ENCODE results near the gene ARID1A. TPM values are rescaled to one million over a fixed set of nuclear protein-coding genes. Genes with fewer than 3 reads are reported as not detected.
A peak's percentile ranks its signal among the peaks of the same experiment; 100 is the strongest.

Gene ARID1A
- total and polyA plus RNA-seq, 9 of the 15 experiments (the other 6 are each of a cell fraction or from before 2014, with no cell fraction given): 8.3 to 88.3 (median 22.5) TPM

- peak in 1 of 2 experiments; percentile 82; a peak in 1 of 4 replicates for TF ChIP-seq KDM4B (IDR thresholded peaks at IDR 0.05; ENCODE audit: borderline replicate concordance in 2 of 2, low read depth in 1 of 2)
- peak; percentile 61 for TF ChIP-seq HNRNPLL (IDR thresholded peaks at IDR 0.05; ENCODE audit: low read depth, low read length, poor library complexity, severe bottlenecking)
- TF ChIP-seq SP1 (CRISPR knock-in tag; IDR thresholded peaks at IDR 0.05): peak; percentile 69
- peak; percentile 50; the same call in 1 of the 2 replicates for TF ChIP-seq SRSF1 (IDR thresholded peaks at IDR 0.05; ENCODE audit: low read depth, low read length)
- TF ChIP-seq, protein P1, sequence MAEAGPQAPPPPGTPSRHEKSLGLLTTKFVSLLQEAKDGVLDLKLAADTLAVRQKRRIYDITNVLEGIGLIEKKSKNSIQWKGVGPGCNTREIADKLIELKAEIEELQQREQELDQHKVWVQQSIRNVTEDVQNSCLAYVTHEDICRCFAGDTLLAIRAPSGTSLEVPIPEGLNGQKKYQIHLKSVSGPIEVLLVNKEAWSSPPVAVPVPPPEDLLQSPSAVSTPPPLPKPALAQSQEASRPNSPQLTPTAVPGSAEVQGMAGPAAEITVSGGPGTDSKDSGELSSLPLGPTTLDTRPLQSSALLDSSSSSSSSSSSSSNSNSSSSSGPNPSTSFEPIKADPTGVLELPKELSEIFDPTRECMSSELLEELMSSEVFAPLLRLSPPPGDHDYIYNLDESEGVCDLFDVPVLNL (CRISPR knock-in tag; IDR thresholded peaks at IDR 0.05; ENCODE audit: low read depth): peak; percentile 27
- peak; percentile 89 for TF ChIP-seq PCBP1 (IDR thresholded peaks at IDR 0.05; ENCODE audit: low read depth, low read length, poor library complexity, severe bottlenecking)
- 0 out of 2 replicates have a peak, but pooled peaks have one; percentile 21 for TF ChIP-seq TCF7 (IDR thresholded peaks at IDR 0.05; ENCODE audit: borderline replicate concordance)
- TF ChIP-seq, protein P2, sequence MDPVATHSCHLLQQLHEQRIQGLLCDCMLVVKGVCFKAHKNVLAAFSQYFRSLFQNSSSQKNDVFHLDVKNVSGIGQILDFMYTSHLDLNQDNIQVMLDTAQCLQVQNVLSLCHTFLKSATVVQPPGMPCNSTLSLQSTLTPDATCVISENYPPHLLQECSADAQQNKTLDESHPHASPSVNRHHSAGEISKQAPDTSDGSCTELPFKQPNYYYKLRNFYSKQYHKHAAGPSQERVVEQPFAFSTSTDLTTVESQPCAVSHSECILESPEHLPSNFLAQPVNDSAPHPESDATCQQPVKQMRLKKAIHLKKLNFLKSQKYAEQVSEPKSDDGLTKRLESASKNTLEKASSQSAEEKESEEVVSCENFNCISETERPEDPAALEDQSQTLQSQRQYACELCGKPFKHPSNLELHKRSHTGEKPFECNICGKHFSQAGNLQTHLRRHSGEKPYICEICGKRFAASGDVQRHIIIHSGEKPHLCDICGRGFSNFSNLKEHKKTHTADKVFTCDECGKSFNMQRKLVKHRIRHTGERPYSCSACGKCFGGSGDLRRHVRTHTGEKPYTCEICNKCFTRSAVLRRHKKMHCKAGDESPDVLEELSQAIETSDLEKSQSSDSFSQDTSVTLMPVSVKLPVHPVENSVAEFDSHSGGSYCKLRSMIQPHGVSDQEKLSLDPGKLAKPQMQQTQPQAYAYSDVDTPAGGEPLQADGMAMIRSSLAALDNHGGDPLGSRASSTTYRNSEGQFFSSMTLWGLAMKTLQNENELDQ (CRISPR knock-in tag; IDR thresholded peaks at IDR 0.05; ENCODE audit: borderline replicate concordance): 0 out of 2 replicates have a peak, but pooled peaks have one; percentile 51
- no peak for TF ChIP-seq MAFF (IDR thresholded peaks at IDR 0.05; ENCODE audit: low read length)
- no peak; the same call in 1 of the 2 replicates for TF ChIP-seq ZKSCAN1 (IDR thresholded peaks at IDR 0.05; ENCODE audit: low read depth, low read length)
- TF ChIP-seq ZNF395 (CRISPR knock-in tag; IDR thresholded peaks at IDR 0.05): no peak
- TF ChIP-seq E4F1 (CRISPR knock-in tag; IDR thresholded peaks at IDR 0.05; ENCODE audit: borderline replicate concordance): no peak
- TF ChIP-seq, protein P3, sequence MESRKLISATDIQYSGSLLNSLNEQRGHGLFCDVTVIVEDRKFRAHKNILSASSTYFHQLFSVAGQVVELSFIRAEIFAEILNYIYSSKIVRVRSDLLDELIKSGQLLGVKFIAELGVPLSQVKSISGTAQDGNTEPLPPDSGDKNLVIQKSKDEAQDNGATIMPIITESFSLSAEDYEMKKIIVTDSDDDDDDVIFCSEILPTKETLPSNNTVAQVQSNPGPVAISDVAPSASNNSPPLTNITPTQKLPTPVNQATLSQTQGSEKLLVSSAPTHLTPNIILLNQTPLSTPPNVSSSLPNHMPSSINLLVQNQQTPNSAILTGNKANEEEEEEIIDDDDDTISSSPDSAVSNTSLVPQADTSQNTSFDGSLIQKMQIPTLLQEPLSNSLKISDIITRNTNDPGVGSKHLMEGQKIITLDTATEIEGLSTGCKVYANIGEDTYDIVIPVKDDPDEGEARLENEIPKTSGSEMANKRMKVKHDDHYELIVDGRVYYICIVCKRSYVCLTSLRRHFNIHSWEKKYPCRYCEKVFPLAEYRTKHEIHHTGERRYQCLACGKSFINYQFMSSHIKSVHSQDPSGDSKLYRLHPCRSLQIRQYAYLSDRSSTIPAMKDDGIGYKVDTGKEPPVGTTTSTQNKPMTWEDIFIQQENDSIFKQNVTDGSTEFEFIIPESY (CRISPR knock-in tag; IDR thresholded peaks at IDR 0.05): 0 out of 2 replicates have a peak, but pooled peaks have one; percentile 4
- TF ChIP-seq ZNF589 (CRISPR knock-in tag; IDR thresholded peaks at IDR 0.05; ENCODE audit: low read depth): peak; percentile 50; the same call in 1 of the 2 replicates
- TF ChIP-seq STAG1 (CRISPR knock-in tag; IDR thresholded peaks at IDR 0.05; ENCODE audit: borderline replicate concordance): peak; percentile 22; the same call in 1 of the 2 replicates
Observed at GRCh38 chr1:26787706-26788514, 92.1 kb downstream of the ARID1A start, which contains the start of gene PIGV (continued).

Data from K562 (cell line).